NCI-H128 (cell line): ENCODE data around the gene FRS2.

Experiments
- DNase-seq: peaks from one replicate; lab custom pipeline; 2025; ENCODE audit not compliant: unreplicated experiment; lab: John Stamatoyannopoulos, UW

FRS2 gene

GRCh38 chr12:69619050-69619449 lies 148.9 kb downstream of the FRS2 start:
- DNase-seq, result no peak

GRCh38 chr12:69620077-69620476 lies 149.9 kb downstream of the FRS2 start:
- no peak for DNase-seq

GRCh38 chr12:69620921-69621320 lies 150.7 kb downstream of the FRS2 start:
- DNase-seq, result no peak

GRCh38 chr12:69621551-69621950 lies 151.4 kb downstream of the FRS2 start:
- DNase-seq, result no peak

- no peak for DNase-seq
These were observed 153.8 kb downstream of the FRS2 start for GRCh38 chr12:69623970-69624369.

- DNase-seq, result no peak
These were observed 157.3 kb downstream of the FRS2 start for GRCh38 chr12:69627501-69627900.
